K562 (cell line): ENCODE data around the gene PRKCSH. TPM values are rescaled to one million over a fixed set of nuclear protein-coding genes. Genes with fewer than 3 reads are reported as not detected.

Experiments
- ATAC-seq: fragments of 200-7000 bp; cut with Tn5 transposase; 3 replicates; pipeline ENCODE4 v1.9.1; 2020; ENCODE audit warnings: moderate library complexity
- BruUV-seq: library from RNA; stranded (reverse); fragments of 400-500 nt; replicated peaks from 2 replicates; lab custom pipeline; 2021; lab: Mats Ljungman, UMichigan
- CTCF ChIA-PET: fragments of 300-600 bp; formaldehyde crosslinking; extraction: SDS; loops from one replicate; lab custom pipeline; 2021; ENCODE audit warnings: low intra/inter-chr PET ratio; lab: Yijun Ruan, JAX
- POLR2A ChIA-PET: fragments of 300-600, 350-650 bp; sonication (Branson Sonifier 250); formaldehyde crosslinking; extraction: SDS; loops from one replicate; lab custom pipeline; 2021; ENCODE audit warnings: antibody characterized with exemption, inconsistent platforms; lab: Yijun Ruan, JAX
- DNase-seq, 4 experiments: peaks; one replicate each; pipeline versions ENCODE4 v3.0.0 to v3.0.0-alpha.2; 2011 to 2018; ENCODE audit warnings: low spot score in 3 of 4, mixed read lengths in 3 of 4; ENCODE audit errors: extremely low read depth in 1 of 4
- FAIRE-seq: peaks from 2 replicates; lab custom pipeline; 2011; peaks lifted over from hg19 to GRCh38; lab: Jason Lieb, UNC
- H2AFZ ChIP-seq: 2 replicates; pipeline ENCODE4 v1.6.0; 2011; ENCODE audit warnings: low read depth, low read length, control low read depth, inconsistent platforms
- H3K27ac ChIP-seq: fragments of 200-600 bp; 3 replicates; pipeline ENCODE4 v1.8.0; 2011; ENCODE audit warnings: low read depth, mild to moderate bottlenecking, control low read depth, inconsistent platforms, low read length, moderate library complexity, mixed read lengths; ENCODE audit errors: extremely low read depth
- H3K27me3 ChIP-seq, 2 experiments: fragments of 300-600 bp in 1 of 2; 2 replicates in 1 of 2; 3 replicates in 1 of 2; pipeline versions ENCODE4 v1.6.0 to v1.8.0; 2011; ENCODE audit warnings: inconsistent platforms in 2 of 2, low read length in 2 of 2, mild to moderate bottlenecking in 1 of 2, mixed read lengths in 1 of 2, moderate library complexity in 1 of 2; ENCODE audit not compliant: control insufficient read depth in 2 of 2, insufficient read depth in 2 of 2
- H3K36me3 ChIP-seq: fragments of 300-600 bp; 3 replicates; pipeline ENCODE4 v1.8.0; 2011; ENCODE audit warnings: mild to moderate bottlenecking, low read length, inconsistent platforms; ENCODE audit not compliant: control insufficient read depth, insufficient read depth
- H3K4me1 ChIP-seq, 2 experiments: fragments of 200-600 bp in 1 of 2; replicated peaks in 1 of 2; 2 replicates in 1 of 2; 3 replicates in 1 of 2; pipeline versions ENCODE4 v1.5.1 to v1.8.0; 2011; ENCODE audit warnings: inconsistent platforms in 2 of 2, low read length in 2 of 2, mild to moderate bottlenecking in 1 of 2, mixed read lengths in 1 of 2, moderate library complexity in 1 of 2; ENCODE audit not compliant: control insufficient read depth in 2 of 2, insufficient read depth in 2 of 2
- H3K4me2 ChIP-seq: 2 replicates; pipeline ENCODE4 v1.6.1; 2011; ENCODE audit warnings: low read length, control low read depth, inconsistent platforms, mixed read lengths; ENCODE audit not compliant: insufficient read depth
- H3K4me3 ChIP-seq: fragments of 200-600 bp; sonication (generic), shearing (Covaris generic); 2 replicates; pipeline ENCODE4 v1.5.1; 2016; ENCODE audit warnings: control low read depth, inconsistent platforms
- H3K79me2 ChIP-seq: fragments of 200-600 bp; 3 replicates; pipeline ENCODE4 v1.8.0; 2011; ENCODE audit warnings: low read length, inconsistent platforms; ENCODE audit not compliant: control insufficient read depth, insufficient read depth
- H3K9ac ChIP-seq, 2 experiments: 2 replicates each; pipeline versions ENCODE4 v1.6.0 to v1.6.1; 2011; ENCODE audit warnings: low read depth in 2 of 2, low read length in 2 of 2, control low read depth in 1 of 2, inconsistent platforms in 1 of 2, mild to moderate bottlenecking in 1 of 2, mixed read lengths in 1 of 2; ENCODE audit not compliant: insufficient read depth in 1 of 2
- H3K9me1 ChIP-seq: one replicate; pipeline ENCODE4 v1.6.0; 2011; ENCODE audit warnings: inconsistent platforms, mild to moderate bottlenecking, low read length, moderate library complexity; ENCODE audit not compliant: control insufficient read depth, insufficient read depth
- H3K9me3 ChIP-seq: replicated peaks from 2 replicates; pipeline ENCODE4 v1.5.1; 2011; ENCODE audit warnings: low read depth, low read length, inconsistent platforms; ENCODE audit not compliant: control insufficient read depth, insufficient read depth
- H4K20me1 ChIP-seq: replicated peaks from 2 replicates; pipeline ENCODE4 v1.6.1; 2011; ENCODE audit warnings: low read length, inconsistent platforms, mixed read lengths; ENCODE audit not compliant: control insufficient read depth, insufficient read depth
- ATF1 ChIP-seq, 2 experiments: fragments of 450-650 bp in 1 of 2; IDR thresholded peaks; 2 replicates each; pipeline ENCODE4 v1.6.1; 2016; ENCODE audit warnings: missing compliant biosample characterization in 1 of 2, missing genetic modification characterization in 1 of 2
- E2F6 ChIP-seq, 2 experiments: IDR thresholded peaks; 2 replicates each; pipeline ENCODE4 v1.6.1; 2011; ENCODE audit warnings: borderline replicate concordance in 1 of 2, control low read depth in 1 of 2, low read depth in 1 of 2, low read length in 1 of 2, mild to moderate bottlenecking in 1 of 2, mixed read lengths in 1 of 2, moderate library complexity in 1 of 2; ENCODE audit not compliant: insufficient read depth in 1 of 2, insufficient read length in 1 of 2, poor library complexity in 1 of 2, severe bottlenecking in 1 of 2; ENCODE audit errors: extremely low read depth in 1 of 2
- ERF ChIP-seq: fragments of 450-650 bp; formaldehyde crosslinking; IDR thresholded peaks from 2 replicates; pipeline ENCODE4 v1.4.0; 2020; ENCODE audit warnings: mild to moderate bottlenecking, mixed read lengths
- GTF2A2 ChIP-seq: IDR thresholded peaks from 2 replicates; pipeline ENCODE4 v1.6.1; 2016; ENCODE audit warnings: mild to moderate bottlenecking, missing genetic modification characterization, missing compliant biosample characterization
- MCM3 ChIP-seq: fragments of 450-650 bp; IDR thresholded peaks from 2 replicates; pipeline ENCODE4 v1.6.1; 2016
- MTA3 ChIP-seq: fragments of 450-650 bp; formaldehyde crosslinking; IDR thresholded peaks from 2 replicates; pipeline ENCODE4 v1.6.1; 2017; ENCODE audit warnings: mild to moderate bottlenecking, borderline replicate concordance
- POLR2G ChIP-seq: fragments of 200-400 bp; formaldehyde crosslinking; IDR thresholded peaks from 2 replicates; pipeline ENCODE4 v1.6.1; 2017; ENCODE audit warnings: low read depth, mild to moderate bottlenecking, antibody characterized with exemption, low read length, moderate library complexity
- SAFB ChIP-seq: fragments of 200-400 bp; formaldehyde crosslinking; IDR thresholded peaks from 2 replicates; pipeline ENCODE4 v1.6.1; 2017; ENCODE audit warnings: low read depth, low read length, borderline replicate concordance
- SREBF2 ChIP-seq: sonication (generic); formaldehyde crosslinking; IDR thresholded peaks from 2 replicates; pipeline ENCODE4 v1.4.0; 2020; ENCODE audit warnings: mild to moderate bottlenecking, missing genetic modification reagents
- TBP ChIP-seq: optimal IDR thresholded peaks from 2 replicates; pipeline ENCODE3; 2011; ENCODE audit warnings: low read depth, low read length, improper control_type of control experiment
- ZBTB34 ChIP-seq: fragments of 250-450 bp; sonication (Bioruptor Pico); IDR thresholded peaks from 2 replicates; pipeline ENCODE4 v1.8.0; 2021; ENCODE audit warnings: mild to moderate bottlenecking, moderate library complexity
- ZNF280B ChIP-seq: fragments of 250-450 bp; sonication (Bioruptor Pico); IDR thresholded peaks from 2 replicates; pipeline ENCODE4 v1.5.1; 2021; ENCODE audit warnings: mild to moderate bottlenecking
- ZNF3 ChIP-seq: fragments of 250-450 bp; sonication (Bioruptor Pico); IDR thresholded peaks from 2 replicates; pipeline ENCODE4 v1.5.0; 2021; ENCODE audit warnings: mild to moderate bottlenecking, moderate library complexity
- ZNF79 ChIP-seq: fragments of 250-450 bp; sonication (Bioruptor Pico); IDR thresholded peaks from 2 replicates; pipeline ENCODE4 v1.4.0; 2020; ENCODE audit warnings: low read depth, mild to moderate bottlenecking, moderate library complexity
- WGBS: fragments of 100-300 bp; shearing (Covaris generic); methylation state at CpG from one replicate; pipeline ENCODE4 v1.1.6; 2016; ENCODE audit warnings: low coverage, mixed read lengths; ENCODE audit not compliant: insufficient coverage; ENCODE audit errors: missing lambda C conversion rate; 5-methylcytosine and 5-hydroxymethylcytosine counted together
- in situ Hi-C: fragments of 300-500 bp; cut with MboI; formaldehyde crosslinking; loops from 4 replicates; pipeline ENCODE4 v1.15.0; 2018; ENCODE audit warnings: inconsistent platforms, mixed read lengths
- intact Hi-C: fragments of 100-400 bp; cut with micrococcal nuclease; formaldehyde crosslinking; loops from 2 replicates; pipeline ENCODE4 v1.14.2; 2022
- polyA plus RNA-seq, 8 experiments: library from polyadenylated mRNA; depleted of rRNA in 4 of 8; stranded (reverse) in 5 of 8; unstranded in 3 of 8; fragments of >200 nt; fragmentation: Nextera tagmentation in 2 of 8; fragmentation: Illumina TruSeq in 1 of 8; extraction: Ambion mirVana in 2 of 8; extraction: Trizol in 1 of 8; gene quantifications; 2 replicates each; pipeline versions ENCODE4 v1.2.1 to v1.2.3, GENCODE V29; 2011 to 2014; ENCODE audit warnings: inconsistent platforms in 1 of 8, missing spikeins in 1 of 8
- total RNA-seq, 7 experiments: library from RNA; depleted of rRNA in 6 of 7; stranded (reverse); fragments of >200 nt in 6 of 7; fragmentation: Illumina TruSeq in 2 of 7; extraction: Trizol in 2 of 7; gene quantifications; 2 replicates each; pipeline versions ENCODE4 v1.2.1 to v1.2.3, GENCODE V29; 2011 to 2021; ENCODE audit warnings: low replicate concordance in 1 of 7

The PRKCSH gene
- total and polyA plus RNA-seq, 9 of the 15 experiments (the other 6 are each of a cell fraction or from before 2014, with no cell fraction given) = 2.3 to 297 (median 48.1) TPM

- BruUV-seq = no TSS peak
- CTCF ChIA-PET = interaction anchor here (0.5 to 2.2 kb wide), 7 partner anchors 14 to 355 kb away, joined by 3 to 15 read pairs (median 3); no protein-coding TSS in a partner anchor
- Histone ChIP-seq H3K4me3 (peak overlapping the region; percentile 39), H3K9me3 (no peaks in the 10 kb centered on the region), H4K20me1 (no peaks in the 10 kb centered on the region; the same call in 1 of the 2 replicates), H3K4me1 (peaks cover 9 to 62% of the 10 kb centered on the region in 2 experiments; a peak in 4 of 5 replicates), H3K9me1 (no peaks in the 10 kb centered on the region), H3K36me3 (no peaks in the 10 kb centered on the region), H3K9ac (peak overlapping the region in 1 of 2 experiments; percentile 81; a peak in 2 of 4 replicates), H3K27me3 (no peaks in the 10 kb centered on the region; a peak in 1 of 5 replicates), H3K27ac (peak overlapping the region; percentile 40; the same call in 1 of the 3 replicates), H2AFZ (peak overlapping the region; percentile 87), H3K4me2 (peak overlapping the region; percentile 51), H3K79me2 (no peaks in the 10 kb centered on the region)
- DNase-seq (peak; percentile 91 to 95 (median 94)), FAIRE-seq (peak; percentile 97), ATAC-seq (peak; percentile 91)
- in situ Hi-C loops = no loop called here
- WGBS = 2% methylated on average over 43 of the region's 50 CpGs
- intact Hi-C loops = loop anchor here (2.0 to 10.0 kb wide), 3 partner anchors 29 to 187 kb away; partner anchors contain the start of genes EPOR and TSPAN16
- POLR2A ChIA-PET = interaction anchor here (0.5 to 1.1 kb wide), 3 partner anchors 33 to 195 kb away, joined by 3 to 4 read pairs (median 3); no protein-coding TSS in a partner anchor
- TF ChIP-seq POLR2G = peak; percentile 77
- no peak for TF ChIP-seq SREBF2 (CRISPR knock-in tag)
- TF ChIP-seq MCM3 = no peak
- TF ChIP-seq ZNF3 (CRISPR knock-in tag) = no peak
- TF ChIP-seq MTA3 = no peak
- TF ChIP-seq SAFB = no peak
- no peak for TF ChIP-seq ERF (CRISPR knock-in tag)
- TF ChIP-seq ATF1 (CRISPR knock-in tag; IDR thresholded peaks at IDR 0.05) = 0 out of 2 replicates have a peak, but pooled peaks have one; percentile 16
- TF ChIP-seq ATF1 (tag; IDR thresholded peaks at IDR 0.05) = peak; percentile 80
- no peak for TF ChIP-seq GTF2A2 (tag)
- TF ChIP-seq ZNF79 = no peak
- TF ChIP-seq ZBTB34 (CRISPR knock-in tag) = no peak
- peak; percentile 9 for TF ChIP-seq TBP
- TF ChIP-seq E2F6 (IDR thresholded peaks at IDR 0.05; ENCODE audit: borderline replicate concordance in 1 of 2, extremely low read depth in 1 of 2, insufficient read depth in 1 of 2, insufficient read length in 1 of 2, low read depth in 1 of 2, low read length in 1 of 2, poor library complexity in 1 of 2, severe bottlenecking in 1 of 2) = peak; percentile 63 to 86
- TF ChIP-seq ZNF280B (CRISPR knock-in tag) = no peak
Observed at GRCh38 chr19:11481534-11482383, 46.3 kb downstream of the PRKCSH start.
